GM21381 (cell line): ENCODE data around the gene DECR2.
"Not testable (repeated sequence)": the region's sequence is repeated elsewhere in the genome, so short reads cannot be mapped to it uniquely, and the experiment has no call there.

Source experiments
- ATAC-seq: cut with Tn5 transposase; IDR thresholded peaks from one replicate; pipeline ENCODE4 v1.9.1; 2021; ENCODE audit warnings: mild to moderate bottlenecking, moderate library complexity; ENCODE audit not compliant: unreplicated experiment

Gene DECR2

GRCh38 chr16:399340-400019 lies 2.2 kb upstream of the DECR2 start:
- no peak for ATAC-seq

- no peak for ATAC-seq
Observed at GRCh38 chr16:400061-400591, 1.6 kb upstream of the DECR2 start.

GRCh38 chr16:404971-405486 lies 3.3 kb downstream of the DECR2 start:
- no peak for ATAC-seq

GRCh38 chr16:405548-406506 lies 4.1 kb downstream of the DECR2 start:
- no peak for ATAC-seq

DNA sequence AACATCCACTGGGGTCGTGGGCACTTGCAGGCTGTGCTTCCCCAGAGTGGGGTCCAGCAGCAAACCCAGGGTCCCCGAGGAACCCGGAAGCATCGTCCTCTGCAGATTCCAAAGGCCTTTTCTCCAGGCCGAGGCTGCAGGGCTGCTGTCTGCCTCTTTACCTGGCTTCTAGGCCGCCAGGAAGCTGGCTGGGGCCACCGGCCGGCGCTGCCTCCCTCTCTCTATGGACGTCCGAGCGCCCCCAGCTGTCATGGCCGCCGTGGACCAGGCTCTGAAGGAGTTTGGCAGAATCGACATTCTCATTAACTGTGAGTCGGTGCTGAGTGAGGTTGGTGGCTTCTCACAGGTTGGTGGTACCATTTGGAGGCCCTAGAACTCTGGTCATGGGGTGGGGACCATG lies 5.6 kb downstream of the DECR2 start:
- no peak for ATAC-seq

DNA sequence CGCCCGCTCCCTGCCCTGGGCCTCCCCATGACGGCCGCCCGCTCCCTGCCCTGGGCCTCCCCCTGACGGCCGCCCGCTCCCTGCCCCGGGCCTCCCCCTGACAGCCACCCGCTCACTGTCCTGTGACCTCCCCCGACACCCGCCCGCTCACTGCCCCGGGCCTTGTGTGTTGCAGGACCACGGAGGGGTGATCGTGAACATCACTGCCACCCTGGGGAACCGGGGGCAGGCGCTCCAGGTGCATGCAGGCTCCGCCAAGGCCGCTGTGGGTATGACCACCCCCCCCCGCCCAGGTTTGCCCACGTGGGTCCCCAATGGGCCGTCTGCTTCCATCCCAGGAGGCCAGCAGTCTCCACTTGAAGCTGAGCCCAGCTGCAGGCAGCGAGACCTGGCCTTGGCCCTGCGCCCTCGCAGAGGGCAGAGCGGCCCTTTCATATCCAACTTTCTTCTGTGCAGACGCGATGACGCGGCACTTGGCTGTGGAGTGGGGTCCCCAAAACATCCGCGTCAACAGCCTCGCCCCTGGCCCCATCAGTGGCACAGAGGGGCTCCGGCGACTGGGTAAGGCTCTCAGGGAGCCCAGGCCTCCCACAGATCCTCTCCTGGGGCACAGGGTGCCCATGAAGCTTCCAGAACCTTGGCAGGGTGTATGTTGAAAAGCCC lies 9.0 kb downstream of the DECR2 start:
- no peak for ATAC-seq

DNA sequence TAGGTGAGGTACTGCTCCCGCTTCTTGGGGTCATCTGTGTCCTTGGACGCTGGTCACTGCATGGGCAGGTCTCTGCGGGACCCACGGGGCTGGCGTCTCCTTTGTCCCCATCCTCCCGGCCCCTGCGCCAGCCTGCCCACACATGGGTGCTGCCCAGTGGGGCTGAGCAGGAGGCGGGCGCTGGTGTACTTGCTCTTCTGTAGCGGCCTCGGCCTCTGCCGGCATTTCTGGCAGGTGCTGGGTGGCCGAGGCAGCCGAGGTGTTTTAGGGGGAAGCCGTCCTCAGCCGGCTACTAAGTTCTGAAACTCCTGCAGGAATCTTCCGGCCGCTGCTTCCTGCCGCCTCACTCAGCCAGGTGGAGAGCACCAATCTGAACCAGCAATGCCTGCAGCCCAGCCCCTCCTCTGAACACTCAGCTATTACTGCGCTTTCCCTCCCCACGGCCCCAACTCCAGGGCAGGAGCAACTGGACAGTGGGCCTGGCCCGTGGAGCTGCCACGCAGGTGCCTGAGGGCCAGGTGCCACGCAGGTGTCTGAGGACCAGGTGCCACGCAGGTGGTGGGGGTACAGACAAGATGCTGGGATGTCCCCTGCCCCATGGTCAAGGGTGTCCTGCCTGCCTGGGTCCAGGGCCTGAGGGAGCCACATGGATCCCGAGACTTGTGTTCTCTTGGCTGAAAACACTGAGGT lies 10.0 kb downstream of the DECR2 start:
- no peak for ATAC-seq

- no peak for ATAC-seq
Observed at GRCh38 chr16:414395-415169, 12.9 kb downstream of the DECR2 start.

GRCh38 chr16:415170-415498 lies 13.4 kb downstream of the DECR2 start:
- not testable (repeated sequence) for ATAC-seq

DNA sequence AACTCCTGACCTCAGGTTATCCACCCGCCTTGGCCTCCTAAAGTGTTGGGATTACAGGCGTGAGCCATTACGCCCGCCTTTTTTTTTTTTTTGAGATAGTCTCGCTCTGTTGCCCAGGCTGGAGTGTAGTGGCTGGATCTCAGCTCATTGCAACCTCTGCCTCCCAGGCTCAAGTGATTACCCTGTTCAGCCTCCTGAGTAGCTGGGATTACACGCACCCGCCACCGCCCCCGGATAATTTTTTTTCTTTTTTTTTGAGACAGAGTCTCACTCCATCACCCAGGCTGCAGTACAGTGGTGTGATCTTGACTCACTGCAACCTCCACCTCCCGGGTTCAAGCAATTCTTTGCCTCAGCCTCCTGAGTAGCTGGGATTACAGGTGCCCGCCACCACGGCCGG lies 20.5 kb downstream of the DECR2 start:
- ATAC-seq, result not testable (repeated sequence)

DNA sequence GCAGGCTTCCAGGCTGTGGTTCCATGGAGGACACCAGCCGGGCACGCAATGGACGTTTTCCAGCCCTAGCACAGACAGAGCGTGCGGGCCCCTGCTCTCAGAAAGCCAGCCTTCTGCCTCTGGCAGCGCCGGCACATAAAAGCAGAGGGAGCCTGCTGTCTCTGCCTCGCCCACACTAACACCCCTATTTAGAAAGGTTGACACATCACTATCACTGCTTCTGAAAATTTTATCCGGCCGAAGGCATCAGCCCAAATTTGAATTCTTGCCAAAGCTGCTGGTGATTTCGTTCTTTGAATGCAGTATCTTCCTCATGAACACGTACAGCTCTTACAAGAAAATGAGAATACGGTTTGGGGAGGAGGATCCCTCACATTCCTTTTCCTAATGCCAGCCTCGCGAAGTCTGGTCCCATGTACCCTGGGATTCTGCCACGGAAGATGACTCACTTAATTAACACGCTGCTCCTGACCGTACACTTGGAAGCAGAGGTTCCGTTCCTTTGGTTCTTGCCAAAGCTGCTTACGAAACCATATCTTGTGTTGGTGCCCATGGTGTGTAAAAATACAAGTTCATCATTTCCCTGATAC lies 22.4 kb downstream of the DECR2 start:
- no peak for ATAC-seq

DNA sequence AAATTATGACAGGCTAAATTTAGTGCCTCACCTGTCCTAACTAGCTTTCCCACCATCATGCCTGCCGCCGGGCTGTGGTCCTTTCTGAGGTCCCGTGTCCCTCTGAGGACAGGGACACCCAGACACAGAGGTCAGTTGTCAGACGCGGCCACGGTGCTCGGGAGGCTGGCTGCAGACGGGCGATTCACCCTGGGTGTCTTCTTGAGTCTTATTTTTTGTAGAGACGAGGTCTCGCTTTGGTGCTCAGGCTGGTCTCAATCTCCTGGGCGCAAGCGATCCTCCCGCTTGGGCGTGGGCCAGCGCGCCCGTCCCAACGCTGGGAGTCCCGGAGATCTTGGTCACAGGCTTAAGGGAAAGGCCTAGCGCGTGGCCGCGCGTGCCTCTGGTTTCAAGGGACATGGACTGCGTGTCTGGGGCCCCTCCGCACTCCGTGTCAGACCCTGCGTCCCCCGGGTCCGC lies 23.0 kb downstream of the DECR2 start:
- no peak for ATAC-seq

GRCh38 chr16:425082-425718 lies 23.5 kb downstream of the DECR2 start, which contains the start of gene RAB11FIP3:
RAB11FIP3 (plus strand) TSS chr16:425649; CDS start chr16:426007, 358 bp downstream.
- peak; percentile 86 for ATAC-seq

DNA sequence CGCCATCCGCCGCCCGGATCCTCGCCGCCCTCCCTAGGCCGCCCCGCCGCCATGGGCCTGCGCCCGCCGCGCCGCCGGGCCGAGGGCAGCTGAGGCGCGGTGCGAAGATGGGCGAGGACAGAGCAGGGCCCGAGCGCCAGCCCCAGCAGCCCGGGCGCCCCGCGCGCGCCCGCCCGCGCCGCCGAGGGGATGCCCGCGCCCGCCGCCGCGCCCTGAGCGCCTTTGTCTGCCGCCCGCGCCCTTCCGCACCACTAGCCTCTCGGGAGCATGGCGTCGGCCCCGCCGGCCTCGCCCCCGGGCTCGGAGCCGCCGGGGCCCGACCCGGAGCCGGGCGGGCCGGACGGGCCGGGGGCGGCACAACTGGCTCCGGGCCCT lies 24.0 kb downstream of the DECR2 start:
- ATAC-seq, result peak; percentile 47

GRCh38 chr16:426115-426905 lies 24.6 kb downstream of the DECR2 start:
- ATAC-seq, result peak; percentile 18

DNA sequence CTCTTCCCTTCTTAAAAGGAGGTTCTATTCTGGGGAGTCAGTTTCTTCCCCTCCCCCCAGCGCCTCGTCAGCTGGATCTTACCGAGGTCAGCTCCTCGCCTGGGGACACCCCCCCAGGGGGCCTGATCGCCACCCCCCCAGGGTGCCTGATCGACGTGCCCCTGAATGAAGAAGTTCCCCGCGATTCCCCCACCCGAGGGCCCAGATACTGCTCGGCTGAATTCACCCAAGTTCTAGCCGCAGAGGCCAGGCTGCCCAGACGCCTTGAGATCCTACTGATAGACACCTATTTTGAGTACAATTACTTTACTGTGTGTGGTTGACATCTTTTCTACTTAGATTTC lies 25.2 kb downstream of the DECR2 start:
- no peak for ATAC-seq

DNA sequence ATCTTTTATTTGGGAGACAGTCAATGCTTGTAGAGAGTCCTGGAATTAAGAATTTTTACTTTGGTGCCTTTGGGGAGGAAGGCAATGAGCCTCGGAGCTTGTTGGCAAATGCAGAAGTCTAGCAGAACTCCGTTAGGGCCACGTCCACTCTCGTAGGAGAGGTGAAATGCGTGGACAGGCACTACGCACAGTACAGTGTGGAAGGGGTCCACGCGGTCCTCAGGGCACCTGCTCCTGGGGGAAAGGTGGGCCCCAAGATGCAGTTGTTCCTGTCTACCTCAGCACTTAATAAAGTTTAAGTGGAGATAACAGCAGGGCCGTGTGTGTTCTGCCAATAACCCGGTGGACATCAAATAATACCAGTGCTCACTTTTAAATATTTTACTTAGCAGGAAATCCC lies 25.6 kb downstream of the DECR2 start:
- no peak for ATAC-seq

DNA sequence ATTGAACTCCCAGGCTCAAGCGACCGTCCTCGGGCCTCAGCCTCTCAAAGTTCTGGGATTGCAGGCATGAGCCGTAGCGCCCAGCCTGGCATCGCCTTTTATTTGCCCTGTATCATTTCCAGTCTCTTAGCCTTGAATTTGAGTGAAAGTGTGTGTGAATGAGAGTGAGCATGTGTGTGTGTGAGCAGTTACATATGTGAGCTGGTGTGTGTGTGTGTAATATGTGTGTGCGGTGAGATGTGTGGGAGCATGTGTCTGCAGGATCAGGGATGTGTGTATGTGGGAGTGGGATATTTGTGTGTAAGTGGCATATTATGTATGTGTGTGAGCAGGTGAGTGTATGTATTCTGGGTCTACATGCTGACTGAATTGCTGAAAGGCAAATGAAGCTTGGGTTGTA lies 29.2 kb downstream of the DECR2 start:
- no peak for ATAC-seq
